GM19395 (cell line): Measurements from ENCODE around the gene USP3.

ENCODE experiments used
- ATAC-seq: cut with Tn5 transposase; IDR thresholded peaks from one replicate; pipeline ENCODE4 v1.9.1; 2021; ENCODE audit warnings: mild to moderate bottlenecking, moderate library complexity; ENCODE audit not compliant: unreplicated experiment

The USP3 gene

GRCh38 chr15:63495780-63496488 is 8.5 kb upstream of the USP3 start:
- no peak for ATAC-seq

GRCh38 chr15:63497642-63498467 is 6.5 kb upstream of the USP3 start:
- no peak for ATAC-seq

DNA sequence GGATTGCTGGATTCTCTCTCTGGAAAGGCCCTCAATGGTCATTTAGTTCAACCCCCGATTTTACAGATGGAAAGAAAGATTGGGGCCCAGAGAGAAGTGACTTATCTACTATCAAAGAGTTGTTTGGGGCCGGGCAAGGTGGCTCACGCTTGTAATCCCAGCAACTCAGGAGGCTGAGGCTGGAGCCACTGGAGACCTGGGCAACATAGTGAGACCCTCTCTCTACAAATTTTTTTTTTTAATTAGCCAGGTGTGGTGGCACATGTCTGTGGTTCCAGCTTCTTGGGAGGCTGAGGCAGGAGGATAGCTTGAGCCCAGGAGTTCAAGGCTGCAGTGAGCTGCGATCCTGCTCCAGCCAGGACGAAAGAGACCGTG is 5.2 kb upstream of the USP3 start:
- ATAC-seq, result no peak

- no peak for ATAC-seq
Measured at GRCh38 chr15:63499611-63500010, 4.8 kb upstream of the USP3 start.

GRCh38 chr15:63500265-63501250 is 3.8 kb upstream of the USP3 start:
- ATAC-seq, result no peak

DNA sequence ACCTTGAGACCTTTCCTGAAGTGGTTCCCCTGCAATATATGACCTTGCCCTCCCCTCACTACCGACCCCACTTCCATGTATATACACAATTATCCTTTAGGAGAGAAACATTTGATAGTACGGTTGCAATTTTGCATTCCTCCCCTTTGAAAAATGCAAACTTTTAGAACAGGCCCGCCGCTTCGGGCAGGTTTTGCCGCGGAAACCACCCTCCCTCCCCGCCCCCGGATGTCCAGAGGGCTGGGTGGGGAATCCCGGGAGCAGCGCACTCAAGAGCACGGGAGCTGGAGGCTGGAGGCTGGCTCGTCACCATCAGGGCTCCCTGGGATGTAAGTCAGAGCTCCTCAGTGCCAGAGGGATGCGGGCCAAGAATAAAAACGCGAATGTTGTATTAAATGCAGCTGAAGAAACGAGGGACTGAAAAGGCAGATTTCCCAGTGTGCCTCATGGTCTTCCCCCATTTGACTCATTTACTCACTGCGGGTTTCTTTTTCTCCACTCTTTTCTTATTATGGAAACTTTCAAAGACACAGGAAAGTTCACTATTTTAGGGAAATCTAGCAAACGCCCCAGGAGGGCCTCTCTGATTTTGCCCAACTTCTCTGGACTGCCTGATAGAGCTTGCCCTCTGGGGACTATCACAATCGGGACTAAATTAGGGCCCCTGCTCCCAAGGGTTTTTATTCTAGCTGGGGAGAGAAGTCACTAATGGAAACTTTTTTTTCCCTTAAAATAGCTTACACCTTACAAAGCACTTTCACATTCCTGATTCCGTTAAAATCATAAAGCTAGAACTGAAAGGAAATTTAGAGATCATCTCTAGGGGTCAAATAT is 2.9 kb upstream of the USP3 start:
- ATAC-seq, result no peak

DNA sequence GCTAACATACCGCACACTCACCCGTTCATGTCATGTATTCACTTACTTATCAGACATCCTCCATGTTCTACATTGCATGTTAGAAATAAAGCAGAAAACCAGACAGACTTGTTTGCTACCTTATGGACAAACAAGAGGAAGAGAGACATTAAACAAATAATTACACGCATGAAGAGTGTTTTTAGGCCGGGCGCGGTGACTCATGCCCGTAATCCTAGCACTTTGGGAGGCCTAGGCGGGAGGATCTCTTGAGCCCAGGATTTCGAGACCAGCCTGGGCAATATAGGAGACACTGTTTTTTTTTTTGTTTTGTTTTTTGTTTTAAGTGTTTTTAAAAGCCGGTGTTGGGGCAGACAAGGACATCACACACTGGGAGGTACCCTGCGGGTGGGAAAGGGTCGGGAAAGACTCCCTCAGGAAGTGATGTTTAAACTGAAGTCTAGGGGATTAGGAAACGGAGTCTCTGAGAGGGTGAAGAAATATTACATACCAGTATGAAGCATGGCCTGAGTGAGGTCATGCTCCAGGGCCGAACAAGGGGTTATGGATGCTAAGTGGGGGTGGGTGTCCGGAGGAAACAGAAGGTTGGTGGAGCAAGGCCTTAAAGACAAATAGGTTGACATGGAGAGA is 2.1 kb upstream of the USP3 start:
- no peak for ATAC-seq

GRCh38 chr15:63502843-63503738 is 1.3 kb upstream of the USP3 start:
- peak; percentile 65 for ATAC-seq

- peak; percentile 25 for ATAC-seq
Measured at GRCh38 chr15:63503739-63504246, 600 bp upstream of the USP3 start.

- peak; percentile 6 for ATAC-seq
Measured at GRCh38 chr15:63504979-63505841, 817 bp downstream of the USP3 start.

- no peak for ATAC-seq
Measured at GRCh38 chr15:63505842-63506222, 1.4 kb downstream of the USP3 start.

GRCh38 chr15:63506537-63507035 is 2.2 kb downstream of the USP3 start:
- ATAC-seq, result no peak

DNA sequence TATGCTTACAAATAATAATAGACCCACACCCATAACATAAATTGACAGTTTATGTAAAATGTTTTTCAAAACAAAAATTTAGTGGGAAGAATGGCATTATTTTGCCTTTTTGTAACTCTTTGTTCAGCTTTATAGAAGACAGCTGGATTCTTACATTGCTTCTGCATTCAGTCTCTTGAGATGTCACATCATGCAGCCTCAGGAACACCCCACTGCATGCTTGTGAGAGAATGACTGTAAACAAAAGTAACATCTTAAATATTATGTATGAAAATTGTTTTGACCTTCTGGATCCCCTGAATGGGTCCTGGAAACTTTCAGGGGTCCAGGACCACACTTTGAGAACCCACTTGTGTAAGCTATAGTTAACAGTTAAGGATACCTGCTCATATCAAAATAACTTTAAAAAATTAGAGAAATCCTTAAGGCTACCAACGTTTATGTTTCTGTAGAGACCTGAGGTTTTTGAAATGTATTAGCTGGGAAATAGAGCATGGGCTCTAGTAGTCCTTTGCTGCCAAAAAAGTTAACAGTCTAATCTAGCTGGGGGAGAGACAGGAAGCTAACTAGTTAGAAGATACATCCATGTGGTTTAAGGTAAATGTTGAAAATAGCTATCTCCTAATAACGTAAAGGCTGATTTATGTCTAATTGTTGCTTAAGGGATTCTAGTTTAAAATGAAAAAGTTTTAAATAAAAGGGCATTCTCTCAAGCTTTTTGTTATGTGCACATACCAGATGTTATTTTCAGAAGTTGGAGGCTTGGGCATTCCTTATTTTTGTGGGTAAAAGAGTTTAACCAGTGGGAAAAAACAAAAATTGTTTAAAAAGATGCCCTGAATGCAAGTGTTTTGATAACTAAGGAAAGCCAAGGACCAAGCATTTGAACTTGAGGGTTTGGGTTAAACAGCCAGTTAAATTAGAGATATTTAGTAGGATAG is 3.8 kb downstream of the USP3 start:
- no peak for ATAC-seq

DNA sequence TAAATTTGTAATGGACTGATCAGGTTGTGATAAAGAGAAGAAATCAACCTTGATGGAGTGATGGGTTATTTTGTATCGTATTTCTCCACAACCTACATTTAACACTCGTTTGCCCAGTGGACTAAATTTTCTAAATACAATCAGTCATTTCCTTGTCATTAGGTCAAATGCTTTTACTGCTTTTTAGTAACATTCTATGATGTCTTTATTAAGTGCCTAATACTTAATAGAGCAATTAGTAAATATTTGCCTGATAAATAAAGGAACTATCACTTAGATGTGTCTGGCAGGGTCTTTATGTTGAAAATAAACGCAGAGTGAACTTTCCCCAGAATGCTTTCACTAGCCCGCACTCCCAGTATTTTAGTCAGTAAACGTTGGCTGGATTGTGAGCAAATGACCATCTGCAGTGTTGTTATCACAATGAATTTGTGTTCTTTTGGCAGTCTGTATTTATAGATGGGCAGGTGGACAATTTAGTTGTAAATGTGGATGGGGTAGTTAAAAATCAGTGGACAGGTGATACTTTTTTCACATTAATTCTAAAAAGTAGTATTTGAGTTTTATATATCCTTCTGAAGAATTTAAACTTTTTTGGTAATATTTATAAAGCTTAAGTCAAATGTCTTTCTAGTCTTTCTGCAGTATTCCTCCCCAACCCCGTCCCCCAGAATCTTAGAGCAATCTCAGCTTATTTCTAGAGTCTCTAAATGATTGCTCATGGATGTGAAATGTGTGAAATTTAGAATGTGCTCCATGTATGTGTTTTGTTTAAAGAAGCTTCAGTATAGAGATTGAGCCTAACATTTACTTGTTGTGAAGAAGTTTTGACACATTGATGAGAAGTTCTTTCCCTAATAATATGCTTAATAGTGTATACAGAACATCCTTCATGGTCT is 4.9 kb downstream of the USP3 start:
- no peak for ATAC-seq
